ENCODE results near the gene KCND2.
A peak's percentile ranks its signal among the peaks of the same experiment; 100 is the strongest.
"Not testable (repeated sequence)": the region's sequence is repeated elsewhere in the genome, so short reads cannot be mapped to it uniquely, and the experiment has no call there.

The KCND2 gene

GRCh38 chr7:120547605-120548004 is 274.6 kb downstream of the KCND2 start:
- no peak overlapping the region for H3K4me3 ChIP-seq (ENCODE audit: low read depth, low read length)
- DNase-seq (ENCODE audit: low read depth) = no peak
- TF ChIP-seq CTCF (IDR thresholded peaks at IDR 0.05; ENCODE audit: insufficient read depth, low read depth, low read length, missing control alignments) = no peak

- no peak for TF ChIP-seq CTCF (IDR thresholded peaks at IDR 0.05; ENCODE audit: insufficient read depth, low read depth, low read length, missing control alignments)
- DNase-seq (ENCODE audit: low read depth) = peak; percentile 38
- no peak overlapping the region for H3K4me3 ChIP-seq (ENCODE audit: low read depth, low read length)
Measured at GRCh38 chr7:120550494-120551048, 277.6 kb downstream of the KCND2 start.

GRCh38 chr7:120553491-120553890 is 280.5 kb downstream of the KCND2 start:
- peak; percentile 21 for DNase-seq (ENCODE audit: low read depth)
- no peak for TF ChIP-seq CTCF (IDR thresholded peaks at IDR 0.05; ENCODE audit: insufficient read depth, low read depth, low read length, missing control alignments)

GRCh38 chr7:120554960-120555571 is 282.1 kb downstream of the KCND2 start:
- peak; percentile 76 for DNase-seq (ENCODE audit: low read depth)

More at GRCh38 chr7:120553491-120553890, 280.5 kb downstream of the KCND2 start:
- H3K4me3 ChIP-seq (ENCODE audit: low read depth, low read length) = no peak overlapping the region

GRCh38 chr7:120564145-120564544 is 291.2 kb downstream of the KCND2 start:
- H3K4me3 ChIP-seq (ENCODE audit: low read depth, low read length) = no peak overlapping the region
- no peak for DNase-seq (ENCODE audit: low read depth)
- TF ChIP-seq CTCF (IDR thresholded peaks at IDR 0.05; ENCODE audit: insufficient read depth, low read depth, low read length, missing control alignments) = no peak

More at GRCh38 chr7:120554960-120555571, 282.1 kb downstream of the KCND2 start:
- no peak overlapping the region for H3K4me3 ChIP-seq (ENCODE audit: low read depth, low read length)
- TF ChIP-seq CTCF (IDR thresholded peaks at IDR 0.05; ENCODE audit: insufficient read depth, low read depth, low read length, missing control alignments) = peak; percentile 75

GRCh38 chr7:120567204-120567603 is 294.2 kb downstream of the KCND2 start:
- H3K4me3 ChIP-seq (ENCODE audit: low read depth, low read length) = no peak overlapping the region
- DNase-seq (ENCODE audit: low read depth) = no peak
- no peak for TF ChIP-seq CTCF (IDR thresholded peaks at IDR 0.05; ENCODE audit: insufficient read depth, low read depth, low read length, missing control alignments)

- not testable (repeated sequence) for DNase-seq (ENCODE audit: low read depth); H3K4me3 ChIP-seq (ENCODE audit: low read depth, low read length)
Measured at GRCh38 chr7:120578657-120579056, 305.7 kb downstream of the KCND2 start.
